Measurements from ENCODE around the gene COL7A1. TPM values are rescaled to one million over a fixed set of nuclear protein-coding genes. Genes with fewer than 3 reads are reported as not detected.

COL7A1 gene
- total RNA-seq, 1 donor from 2014 or later, result 19.2 TPM

GRCh38 chr3:48631516-48632448, 36.7 kb upstream of the COL7A1 start:
- peaks cover 17% of the 10 kb centered on the region for H3K36me3 Mint-ChIP-seq
- H3K4me3 Mint-ChIP-seq, result no peak overlapping the region
- DNase-seq (ENCODE audit: low spot score in 2 of 2, unreplicated experiment in 2 of 2), result no peak
- peaks cover 1% of the 10 kb centered on the region for H3K27me3 Mint-ChIP-seq (ENCODE audit: low read depth)
- no peak for TF ChIP-seq CTCF (IDR thresholded peaks at IDR 0.05; ENCODE audit: unreplicated experiment)
- peaks cover 16% of the 10 kb centered on the region for H3K4me1 Mint-ChIP-seq
- H3K27ac Mint-ChIP-seq, result no peak overlapping the region
- H3K9me3 Mint-ChIP-seq, result no peaks in the 10 kb centered on the region

- no peak for TF ChIP-seq CTCF (IDR thresholded peaks at IDR 0.05; ENCODE audit: unreplicated experiment)
- Mint-ChIP-seq H3K4me3 (no peak overlapping the region), H3K4me1 (peaks cover 9% of the 10 kb centered on the region), H3K27ac (no peak overlapping the region), H3K36me3 (peaks cover 21% of the 10 kb centered on the region), H3K9me3 (no peaks in the 10 kb centered on the region), H3K27me3 (ENCODE audit: low read depth) (peaks cover 1% of the 10 kb centered on the region)
- DNase-seq (ENCODE audit: low spot score in 2 of 2, unreplicated experiment in 2 of 2), result no peak
Measured at GRCh38 chr3:48630833-48631232, 35.7 kb upstream of the COL7A1 start.

GRCh38 chr3:48630407-48630806, 35.3 kb upstream of the COL7A1 start:
- TF ChIP-seq CTCF (IDR thresholded peaks at IDR 0.05; ENCODE audit: unreplicated experiment), result no peak
- peaks cover 21% of the 10 kb centered on the region for H3K36me3 Mint-ChIP-seq
- peaks cover 7% of the 10 kb centered on the region for H3K4me1 Mint-ChIP-seq
- no peak overlapping the region for H3K4me3 Mint-ChIP-seq
- DNase-seq (ENCODE audit: low spot score in 2 of 2, unreplicated experiment in 2 of 2), result no peak
- no peak overlapping the region for H3K27ac Mint-ChIP-seq
- H3K9me3 Mint-ChIP-seq, result no peaks in the 10 kb centered on the region
- H3K27me3 Mint-ChIP-seq (ENCODE audit: low read depth), result peaks cover 1% of the 10 kb centered on the region

- peaks cover 21% of the 10 kb centered on the region for H3K36me3 Mint-ChIP-seq
- H3K4me1 Mint-ChIP-seq, result peaks cover 7% of the 10 kb centered on the region
- H3K27ac Mint-ChIP-seq, result no peak overlapping the region
- TF ChIP-seq CTCF (IDR thresholded peaks at IDR 0.05; ENCODE audit: unreplicated experiment), result no peak
- DNase-seq (ENCODE audit: low spot score in 2 of 2, unreplicated experiment in 2 of 2), result no peak
- H3K4me3 Mint-ChIP-seq, result no peak overlapping the region
- peaks cover 1% of the 10 kb centered on the region for H3K27me3 Mint-ChIP-seq (ENCODE audit: low read depth)
- no peaks in the 10 kb centered on the region for H3K9me3 Mint-ChIP-seq
Measured at GRCh38 chr3:48629894-48630293, 34.8 kb upstream of the COL7A1 start.

- Mint-ChIP-seq H3K36me3 (peaks cover 21% of the 10 kb centered on the region), H3K27ac (no peak overlapping the region), H3K27me3 (ENCODE audit: low read depth) (no peaks in the 10 kb centered on the region), H3K9me3 (no peaks in the 10 kb centered on the region), H3K4me3 (no peak overlapping the region), H3K4me1 (no peaks in the 10 kb centered on the region)
- DNase-seq (ENCODE audit: low spot score in 2 of 2, unreplicated experiment in 2 of 2), result no peak
- TF ChIP-seq CTCF (IDR thresholded peaks at IDR 0.05; ENCODE audit: unreplicated experiment), result no peak
Measured at GRCh38 chr3:48628277-48629017, 33.3 kb upstream of the COL7A1 start.

All from mesothelial cell of epicardium (in vitro differentiated cells).